GM18861 (cell line): ENCODE data around the gene MRPS7.

Source experiments
- ATAC-seq: cut with Tn5 transposase; IDR thresholded peaks from one replicate; pipeline ENCODE4 v1.9.1; 2021; ENCODE audit not compliant: unreplicated experiment

The MRPS7 gene

DNA sequence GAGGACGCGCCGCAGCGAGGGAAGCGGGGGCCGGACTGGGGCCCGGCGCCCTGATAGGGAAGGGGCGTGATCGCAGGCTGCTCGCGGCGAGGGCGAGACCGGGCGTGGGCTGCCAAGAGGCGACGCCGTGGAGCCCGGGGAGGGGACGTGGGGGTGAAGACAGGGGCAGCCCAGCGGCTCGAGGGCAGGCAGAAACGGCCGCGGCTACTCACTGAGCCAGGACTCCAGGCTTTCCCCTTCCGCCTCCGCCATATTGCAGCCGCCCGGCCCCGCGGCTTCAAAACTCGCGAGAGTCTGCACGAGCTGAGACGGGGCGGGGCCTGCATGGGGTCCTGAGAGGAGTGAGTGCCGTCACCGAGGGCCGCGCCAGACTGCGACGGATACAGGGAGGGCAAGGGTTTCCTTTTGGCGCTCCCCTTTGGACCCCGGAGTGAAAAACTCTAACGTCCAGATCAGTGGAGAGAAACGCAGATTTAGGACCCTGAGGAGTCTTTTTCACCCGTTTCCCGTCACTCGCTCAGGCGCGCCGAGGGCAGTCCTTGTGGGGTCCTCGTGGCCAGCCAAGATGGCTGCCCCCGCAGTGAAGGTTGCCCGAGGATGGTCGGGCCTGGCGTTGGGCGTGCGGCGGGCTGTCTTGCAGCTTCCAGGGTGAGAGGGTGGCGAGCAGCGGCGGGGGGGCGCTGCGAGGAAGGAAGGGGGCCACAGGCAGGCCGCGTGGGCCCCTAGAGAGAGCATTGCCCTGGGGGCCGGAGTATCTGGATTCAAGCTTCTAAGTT is at the start of gene MRPS7, which contains the start of gene GGA3:
Gene MRPS7 (plus strand): TSS at position 544 of the 776 bp plus-strand sequence. CDS start 22 bp downstream, at position 566.
Gene GGA3 (minus strand): TSS at position 271 of the 776 bp plus-strand sequence. CDS start 19 bp downstream, at position 252.
- ATAC-seq = peak; percentile 83

DNA sequence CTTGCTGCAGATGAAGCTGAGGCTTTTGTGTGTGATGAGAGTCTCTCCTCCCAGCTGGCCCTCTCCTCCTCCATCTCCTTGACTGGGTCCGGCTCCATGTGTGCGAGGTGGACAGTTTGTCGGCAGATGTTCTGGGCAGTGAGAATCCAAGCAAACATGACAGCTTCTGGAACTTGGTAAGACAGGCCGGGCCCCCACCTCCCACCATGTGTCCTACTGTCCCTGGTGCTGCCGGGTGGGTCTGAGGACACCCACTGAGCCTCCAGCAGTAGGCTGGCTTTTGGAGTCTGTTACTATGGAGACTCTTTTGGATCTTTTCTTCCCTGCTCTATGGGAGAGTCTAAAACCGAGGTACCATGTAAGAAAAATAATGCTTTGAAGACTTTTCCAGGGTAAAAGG is 43.5 kb upstream of the MRPS7 start:
- ATAC-seq = no peak

DNA sequence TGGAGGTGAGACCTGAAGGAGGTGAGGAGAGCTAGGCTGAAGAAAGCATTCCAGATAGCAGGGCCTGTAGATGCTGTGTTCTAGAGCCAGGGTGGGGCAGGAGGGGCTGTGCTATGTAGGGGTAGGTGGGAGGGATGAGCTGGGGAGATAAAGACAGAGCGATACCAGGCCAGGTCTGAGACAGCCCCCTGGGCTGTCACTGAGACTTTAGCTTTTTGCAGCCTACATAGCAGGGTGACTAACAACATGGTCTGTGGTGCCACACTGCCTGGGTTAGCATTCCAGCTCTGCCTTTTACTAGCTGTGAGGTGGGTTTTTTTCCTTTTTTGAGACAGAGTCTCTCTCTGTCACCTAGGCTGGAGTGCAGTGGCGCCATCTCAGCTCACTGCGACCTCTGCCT is 41.9 kb upstream of the MRPS7 start:
- ATAC-seq = no peak

DNA sequence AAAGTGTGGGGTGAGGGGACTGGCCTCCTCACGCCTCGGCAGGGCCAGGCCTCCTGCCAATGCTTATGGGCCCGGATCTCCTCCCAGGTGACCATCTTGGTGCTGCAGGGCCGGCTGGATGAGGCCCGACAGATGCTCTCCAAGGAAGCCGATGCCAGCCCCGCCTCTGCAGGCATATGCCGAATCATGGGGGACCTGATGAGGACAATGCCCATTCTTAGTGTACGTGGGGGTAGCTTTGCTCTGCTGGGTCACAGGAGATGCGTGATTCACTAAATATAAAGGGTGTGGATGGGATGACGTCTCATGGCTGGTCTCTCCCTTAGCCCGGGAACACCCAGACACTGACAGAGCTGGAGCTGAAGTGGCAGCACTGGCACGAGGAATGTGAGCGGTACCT is 36.7 kb upstream of the MRPS7 start:
- ATAC-seq = no peak

DNA sequence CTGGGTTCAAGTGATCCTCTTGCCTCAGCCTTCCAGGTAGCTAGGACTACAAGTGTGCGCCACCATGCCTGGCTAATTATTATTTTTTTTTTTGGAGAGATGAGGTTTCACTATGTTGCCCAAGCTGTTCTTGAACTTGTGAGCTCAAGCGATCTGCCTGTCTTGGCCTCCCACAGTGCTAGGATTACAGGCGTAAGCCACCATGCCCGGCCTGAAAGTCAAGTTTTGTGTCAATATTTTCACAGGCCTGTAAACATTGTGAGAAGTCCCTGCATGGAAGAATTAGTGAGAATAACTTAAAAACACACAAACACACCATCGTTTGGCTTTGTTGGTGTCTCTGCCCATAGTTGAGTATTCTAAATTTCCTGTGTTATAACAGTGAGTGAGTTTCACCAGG is 34.0 kb upstream of the MRPS7 start:
- no peak for ATAC-seq

DNA sequence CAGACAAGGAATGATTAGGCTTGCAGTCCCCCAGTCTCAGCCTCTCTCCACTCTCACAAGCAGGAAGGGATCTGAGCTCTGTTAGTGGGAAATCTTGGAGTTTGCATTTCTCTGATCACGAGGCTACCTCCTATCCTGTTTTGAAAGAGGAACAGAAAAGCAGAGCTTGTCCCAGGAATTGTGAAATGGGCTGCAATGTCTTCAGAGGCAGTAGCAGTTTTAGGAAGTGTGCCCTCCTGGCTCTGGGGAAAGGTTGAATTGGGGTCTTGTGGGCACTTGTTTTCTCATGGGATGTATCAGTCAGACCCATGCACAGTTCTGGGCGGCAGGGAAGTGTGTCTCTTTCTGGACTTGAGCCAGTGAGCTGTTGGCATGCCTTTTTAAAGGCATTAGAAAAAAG is 33.4 kb upstream of the MRPS7 start:
- no peak for ATAC-seq

DNA sequence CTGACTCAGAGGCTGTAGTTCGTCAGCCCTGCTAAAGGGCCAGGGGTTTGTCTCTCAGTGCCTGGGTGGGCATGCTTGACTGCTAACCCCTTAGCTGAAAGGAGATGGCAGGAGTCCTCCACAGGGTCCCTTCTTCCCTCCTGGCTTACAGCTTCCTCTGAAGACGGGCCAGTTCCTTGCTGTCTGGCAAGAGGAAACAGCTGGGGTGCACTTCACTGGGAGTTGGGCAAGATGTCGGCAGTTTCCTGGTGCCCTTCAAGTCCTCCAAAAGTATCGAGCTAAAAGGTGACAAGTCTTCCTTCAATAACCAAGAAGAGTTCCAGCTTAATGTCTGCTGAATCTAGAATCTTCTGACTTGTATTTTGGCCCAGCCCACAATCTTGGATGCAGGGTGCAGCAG is 32.8 kb upstream of the MRPS7 start:
- no peak for ATAC-seq

DNA sequence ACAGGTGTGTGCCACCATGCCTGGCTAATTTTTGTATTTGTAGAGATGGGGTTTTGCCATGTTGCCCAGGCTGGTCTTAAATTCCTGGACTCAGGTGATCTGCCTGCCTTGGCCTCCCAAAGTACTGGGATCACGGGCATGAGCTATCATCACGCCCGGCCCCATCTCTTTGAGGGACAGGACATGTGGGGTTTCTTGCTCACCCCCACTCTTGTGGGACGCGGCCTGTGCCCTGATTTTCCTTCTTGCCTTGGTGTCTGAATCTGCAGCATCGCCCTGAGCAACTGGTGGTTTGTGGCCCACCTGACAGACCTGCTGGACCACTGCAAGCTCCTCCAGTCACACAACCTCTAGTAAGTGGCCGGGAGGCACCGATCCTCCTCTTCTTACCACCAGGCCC is 30.6 kb upstream of the MRPS7 start:
- no peak for ATAC-seq

DNA sequence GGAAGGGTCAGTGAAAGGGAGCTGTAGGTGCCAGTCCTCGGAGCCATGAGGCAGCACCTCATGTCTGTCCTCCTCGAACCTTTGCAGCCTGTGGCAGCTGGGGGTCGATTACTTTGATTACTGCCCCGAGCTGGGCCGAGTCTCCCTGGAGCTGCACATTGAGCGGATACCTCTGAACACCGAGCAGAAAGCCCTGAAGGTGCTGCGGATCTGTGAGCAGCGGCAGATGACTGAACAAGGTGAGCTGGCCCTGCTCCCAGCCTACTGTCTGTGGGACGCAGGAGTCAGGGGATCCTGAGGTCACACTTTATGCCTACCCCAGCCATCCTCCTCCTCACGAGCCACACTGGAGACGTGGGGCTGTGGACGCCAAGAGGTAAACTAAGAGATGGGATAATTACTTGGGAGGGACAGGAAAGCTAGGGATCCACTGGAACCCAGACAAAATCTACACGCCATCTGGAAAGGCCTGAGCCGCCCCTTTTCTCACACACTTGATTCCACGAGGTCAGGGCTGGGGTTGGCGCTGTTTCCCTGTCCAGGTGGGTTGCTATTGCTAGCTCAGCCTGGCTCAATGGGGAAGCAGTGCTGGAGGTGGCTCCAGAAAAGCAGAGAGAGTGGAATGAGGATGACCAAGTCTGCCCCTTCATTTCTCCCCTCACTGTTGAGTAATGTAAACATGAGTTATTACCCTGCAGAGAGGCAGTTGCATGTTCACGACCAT is 29.8 kb upstream of the MRPS7 start:
- ATAC-seq = no peak

DNA sequence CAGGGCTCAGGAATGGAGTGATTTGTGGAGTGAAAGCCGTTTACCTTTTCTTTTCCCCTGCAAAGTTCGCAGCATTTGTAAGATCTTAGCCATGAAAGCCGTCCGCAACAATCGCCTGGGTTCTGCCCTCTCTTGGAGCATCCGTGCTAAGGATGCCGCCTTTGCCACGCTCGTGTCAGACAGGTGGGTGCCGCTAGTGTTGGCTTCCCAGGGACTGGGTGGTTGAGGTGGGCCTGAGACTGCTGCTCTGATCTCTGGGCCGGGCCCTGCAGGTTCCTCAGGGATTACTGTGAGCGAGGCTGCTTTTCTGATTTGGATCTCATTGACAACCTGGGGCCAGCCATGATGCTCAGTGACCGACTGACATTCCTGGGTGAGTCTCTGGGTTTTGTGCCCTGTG is 28.9 kb upstream of the MRPS7 start:
- ATAC-seq = no peak

DNA sequence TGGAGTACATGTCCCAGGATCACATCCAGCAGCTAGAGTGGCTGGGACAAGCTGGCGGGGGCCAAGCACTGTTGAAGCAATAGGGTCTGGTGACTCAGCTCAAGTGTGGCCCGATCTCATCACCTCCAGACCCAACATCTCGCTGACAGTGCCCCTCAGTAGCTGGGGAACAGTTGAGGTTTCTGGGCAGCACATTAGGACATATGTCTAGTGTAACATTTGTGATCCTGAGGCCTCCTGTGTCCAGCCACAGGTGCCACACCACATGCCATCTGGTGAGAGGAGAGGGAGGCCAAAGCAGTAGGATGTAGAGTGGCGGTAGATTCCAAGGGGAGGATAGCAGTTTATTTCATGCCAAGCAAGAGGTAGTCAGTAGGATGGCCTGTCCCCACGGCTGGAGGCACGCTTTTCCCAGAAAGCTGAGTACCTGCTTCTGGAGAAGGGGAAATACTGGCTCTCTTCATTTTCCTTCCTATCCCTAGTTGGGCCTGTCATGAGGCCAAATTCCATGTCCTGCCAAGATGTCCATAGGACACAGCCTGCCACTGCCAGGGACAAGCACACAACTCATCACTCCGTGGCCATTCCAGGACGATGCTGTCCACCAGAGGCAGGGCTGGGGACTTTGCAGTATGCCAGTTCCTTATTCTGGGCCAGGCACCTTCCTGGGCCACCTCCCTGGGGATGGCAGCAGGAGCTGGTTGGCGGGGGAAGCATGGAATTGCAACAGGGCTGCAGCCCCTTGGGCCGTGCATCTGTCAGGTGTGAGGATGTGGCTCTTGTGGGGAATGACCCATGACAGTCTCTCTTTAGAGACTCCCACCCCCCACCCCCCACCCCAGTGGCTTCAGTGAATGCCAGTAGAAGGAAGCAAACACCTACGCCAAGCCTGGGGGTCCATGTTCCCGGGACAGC is 24.3 kb upstream of the MRPS7 start:
- ATAC-seq = no peak

DNA sequence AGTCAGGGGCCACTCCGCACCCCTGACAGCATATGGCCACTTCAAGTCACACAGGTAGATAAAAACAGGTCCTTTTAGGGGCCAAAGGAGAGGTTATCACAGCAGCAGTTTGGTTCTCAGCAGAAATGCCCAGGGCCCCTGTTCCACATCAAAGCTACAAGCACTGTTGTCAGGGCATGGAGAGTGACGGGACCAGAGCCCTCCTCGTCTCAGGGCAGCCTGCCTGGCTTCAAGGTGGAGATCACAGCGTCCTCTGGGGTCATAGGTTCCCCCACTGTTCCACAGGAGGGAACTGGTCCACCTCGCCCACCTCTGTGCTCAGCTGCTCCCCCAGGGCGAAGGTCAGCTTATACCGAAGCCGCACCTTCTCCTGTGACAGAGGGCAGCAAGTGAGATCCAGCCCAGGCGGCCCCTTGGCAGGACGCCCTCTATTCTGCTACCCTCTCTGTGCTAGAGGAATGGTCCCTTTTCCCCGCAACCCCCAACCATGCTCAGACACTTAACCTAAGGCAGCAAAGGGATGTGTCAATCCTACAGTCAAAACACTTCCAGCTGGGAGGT is 23.6 kb upstream of the MRPS7 start:
- ATAC-seq = no peak

DNA sequence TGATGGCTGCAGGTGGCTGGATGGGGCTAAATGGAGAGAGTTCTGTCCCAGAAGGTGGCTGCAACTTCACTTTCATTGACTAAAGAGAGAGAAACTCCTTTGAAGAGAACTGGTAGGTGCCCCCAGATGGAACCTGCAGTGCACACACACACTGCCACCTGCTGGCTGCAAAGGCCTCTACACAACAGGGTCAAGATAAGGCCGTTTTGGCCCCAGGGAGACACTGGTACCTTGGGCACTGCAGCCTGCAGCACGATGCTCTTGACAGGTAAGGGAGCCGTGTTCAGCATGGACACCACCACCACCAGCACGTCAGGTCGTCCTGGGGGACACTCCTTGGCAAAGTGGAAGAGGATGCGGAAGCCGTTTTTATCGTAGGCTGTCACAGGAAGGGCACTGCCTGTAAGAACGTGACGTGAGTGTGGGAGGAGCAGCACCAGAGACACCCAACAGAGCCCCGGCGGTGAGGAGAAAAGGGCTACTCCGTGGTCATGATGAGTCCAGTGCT is 22.9 kb upstream of the MRPS7 start:
- no peak for ATAC-seq

DNA sequence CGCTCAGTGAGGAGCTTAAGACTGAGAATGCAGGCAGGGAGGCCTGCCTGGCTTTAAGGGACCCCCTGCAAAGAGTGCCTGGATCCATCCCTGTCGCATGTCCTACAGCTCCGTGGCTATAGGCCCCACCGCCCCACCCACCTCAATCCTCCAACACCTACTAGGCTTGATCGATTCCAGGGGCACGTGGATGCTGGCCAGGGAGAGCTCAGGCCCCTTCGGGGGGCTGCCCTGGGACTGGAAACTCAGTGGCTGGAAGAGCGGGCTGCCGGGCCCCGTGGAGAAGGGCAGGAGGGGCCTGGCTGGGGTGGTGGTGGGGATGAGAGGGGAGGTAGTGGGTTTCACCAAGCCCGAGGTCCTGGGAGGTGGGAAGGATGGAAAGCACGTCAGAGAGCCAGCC is 22.5 kb upstream of the MRPS7 start:
- ATAC-seq = no peak

DNA sequence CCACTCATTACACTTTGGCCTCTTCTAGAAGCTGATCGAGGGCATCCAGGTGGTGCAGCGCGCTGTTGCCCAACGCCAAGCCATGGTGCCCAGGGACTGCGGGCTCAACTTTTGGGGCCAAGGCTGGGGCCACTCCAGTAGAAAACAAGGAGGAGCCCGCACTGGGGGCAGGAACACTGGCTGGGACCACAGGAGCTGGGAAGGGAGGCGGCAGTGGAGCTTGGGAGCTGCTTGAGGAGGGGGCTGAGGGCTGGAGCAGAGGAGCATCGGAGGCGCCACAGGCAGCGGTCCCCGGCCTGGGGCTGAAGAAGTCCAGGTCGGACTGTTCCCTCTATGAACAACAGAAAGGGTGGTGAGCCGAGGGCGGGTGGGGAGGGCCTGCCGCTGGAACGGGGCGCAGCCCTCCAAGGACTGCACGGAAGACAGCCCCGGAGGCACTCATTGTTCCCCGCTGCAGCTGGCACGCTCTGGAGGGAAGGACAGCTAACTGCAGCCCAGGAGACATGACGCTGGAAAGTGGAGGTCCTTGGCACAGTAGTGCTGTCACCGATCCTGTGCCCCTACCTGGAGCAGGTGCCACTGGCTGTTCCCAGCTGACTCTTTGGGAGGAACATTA is 21.8 kb upstream of the MRPS7 start:
- ATAC-seq = no peak

DNA sequence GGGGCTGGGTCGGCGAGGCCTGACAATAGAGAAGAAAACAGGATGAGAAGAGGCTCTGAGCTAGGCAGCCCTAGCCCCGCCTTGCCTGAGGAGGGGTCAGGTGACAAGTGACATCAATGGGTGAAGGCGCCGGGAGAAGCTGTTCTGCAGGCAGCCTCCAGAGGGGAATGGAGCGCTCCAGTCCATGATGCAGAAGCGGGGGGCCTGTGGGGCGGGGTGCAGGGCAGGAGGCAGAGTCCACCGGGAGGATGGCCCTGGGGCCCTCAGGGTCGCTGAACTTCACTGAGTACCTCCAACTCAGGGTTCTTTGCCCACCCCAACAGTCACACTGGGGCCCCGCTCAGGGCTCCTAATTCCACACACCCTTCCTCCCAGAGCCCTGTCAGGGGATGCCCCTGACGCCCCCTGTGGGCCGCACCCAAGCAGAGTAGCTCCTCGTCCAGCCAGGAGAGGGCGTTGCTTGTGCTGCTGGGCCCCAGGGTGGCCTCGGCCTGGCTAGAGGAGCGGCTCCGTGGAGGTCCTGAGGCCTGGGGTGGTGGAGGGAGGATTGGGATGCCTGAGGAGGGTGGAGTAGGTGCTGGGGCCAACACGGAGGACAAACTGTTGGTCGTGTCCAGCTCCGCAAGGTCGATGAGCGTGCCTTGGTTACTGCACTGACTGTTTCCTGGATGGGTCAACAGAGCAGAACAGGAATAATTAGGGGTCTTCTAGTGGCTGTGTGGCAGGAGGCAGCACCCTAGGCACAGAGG is 21.1 kb upstream of the MRPS7 start:
- ATAC-seq = no peak

DNA sequence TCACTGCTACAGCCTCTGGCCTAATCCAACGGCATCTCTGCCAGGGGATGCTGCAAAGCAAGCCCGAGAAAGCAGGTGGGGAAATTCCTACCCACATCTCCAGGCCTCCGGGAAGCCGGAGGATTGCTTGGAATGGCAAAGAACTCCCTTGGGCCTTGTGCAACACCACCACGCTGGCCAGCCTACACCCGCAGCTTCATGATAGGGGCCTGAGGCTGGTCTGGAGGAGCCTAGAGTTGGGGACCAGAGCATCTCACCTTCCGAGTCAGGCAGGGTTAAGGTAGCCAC is 20.6 kb upstream of the MRPS7 start:
- ATAC-seq = no peak

DNA sequence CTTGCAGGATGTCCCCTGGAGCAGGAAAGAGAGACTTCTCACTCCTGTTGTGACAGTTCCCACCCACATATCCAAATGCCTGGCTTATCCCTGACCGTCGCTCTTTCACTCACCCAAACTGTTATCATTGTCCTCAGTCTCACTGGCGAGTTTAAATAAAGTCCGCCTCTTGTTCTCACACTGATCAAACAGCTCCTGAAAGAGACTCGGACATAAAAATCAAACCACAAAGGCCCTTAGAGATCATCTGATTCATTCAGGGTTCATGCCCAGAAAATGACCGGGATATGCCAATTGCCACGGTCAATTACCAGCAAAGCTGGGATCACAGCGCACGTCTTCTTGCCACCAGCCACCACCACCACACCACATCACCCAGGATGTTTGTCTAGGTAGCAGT is 20.2 kb upstream of the MRPS7 start:
- ATAC-seq = no peak

DNA sequence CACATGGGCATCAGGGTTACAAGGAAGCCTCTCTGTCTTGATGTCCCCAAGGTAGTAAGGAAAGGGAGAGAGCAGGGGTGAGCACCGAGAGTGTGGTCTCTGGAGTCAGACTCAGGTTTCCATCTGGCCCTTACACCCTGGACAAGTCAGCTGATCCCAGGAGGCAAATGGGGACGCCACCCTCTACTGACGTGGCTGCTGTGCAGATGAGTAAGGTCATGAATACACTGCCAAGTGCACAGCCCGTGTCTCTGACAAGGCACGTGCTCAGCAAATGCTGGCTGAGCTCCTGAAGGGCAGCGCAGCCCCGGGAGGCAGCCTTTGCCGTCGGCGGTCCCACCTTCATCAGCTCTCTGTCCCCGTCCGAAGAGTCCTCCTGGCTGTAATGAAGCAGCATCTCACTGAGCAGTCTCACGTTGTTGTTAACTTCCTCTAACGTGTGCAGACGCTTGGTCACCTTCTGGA is 19.7 kb upstream of the MRPS7 start:
- ATAC-seq = no peak
